ENCODE results near the gene GMEB1. TPM values are rescaled to one million over a fixed set of nuclear protein-coding genes. Genes with fewer than 3 reads are reported as not detected.

Gene GMEB1
- total and polyA plus RNA-seq, 10 of the 15 experiments (the other 5 are each of a cell fraction or from before 2014, with no cell fraction given) = 4.9 to 17.6 (median 9.4) TPM

- Histone ChIP-seq H3K27me3 (replicated peaks in 1 of 2; ENCODE audit: control insufficient read depth in 2 of 2, insufficient read depth in 2 of 2, low read length in 1 of 2) (no peaks in the 10 kb centered on the region), H3K27ac (ENCODE audit: control insufficient read depth, insufficient read depth) (peak within 1 kb of the TSS; percentile 90), H3K79me2 (ENCODE audit: control insufficient read depth, insufficient read depth, low read length) (peaks cover 30% of the 10 kb centered on the region), H2AFZ (ENCODE audit: control insufficient read depth, low read depth, low read length) (peak within 1 kb of the TSS; percentile 97), H3K9me3 (replicated peaks; ENCODE audit: control insufficient read depth, insufficient read depth, low read length) (no peaks in the 10 kb centered on the region), H3K36me3 (ENCODE audit: control insufficient read depth in 2 of 2, insufficient read depth in 2 of 2, low read length in 1 of 2) (no peaks in the 10 kb centered on the region), H3K4me3 (peak within 1 kb of the TSS; percentile 92), H4K20me1 (ENCODE audit: control insufficient read depth, insufficient read depth) (no peaks in the 10 kb centered on the region), H3K4me1 (ENCODE audit: control insufficient read depth, insufficient read depth, low read length) (peaks cover 13% of the 10 kb centered on the region), H3K4me2 (ENCODE audit: control insufficient read depth, insufficient read depth) (peak within 1 kb of the TSS; percentile 93), H3K9ac (ENCODE audit: control insufficient read depth, insufficient read depth, low read length) (peak within 1 kb of the TSS; percentile 95)
- peak; percentile 93 for DNase-seq (ENCODE audit: low read depth, low spot score)
- peak; percentile 18 for FAIRE-seq
- peak; percentile 90 for ATAC-seq
- POLR2A ChIA-PET = interaction anchor here (0.5 to 5.2 kb wide), 31 partner anchors 9 to 753 kb away, joined by 3 to 43 read pairs (median 6); partner anchors contain the start of genes GMEB1, SRSF4 and YTHDF2
- CTCF ChIA-PET = interaction anchor here (0.6 to 3.8 kb wide), 14 partner anchors 25 to 539 kb away, joined by 3 to 31 read pairs (median 4); partner anchors contain the start of gene YTHDF2
- SMC1A ChIA-PET (ENCODE audit: uncharacterized antibody, unreplicated experiment) = interaction anchor here (0.6 to 3.3 kb wide), 16 partner anchors 23 to 538 kb away, joined by 3 to 21 read pairs (median 3); partner anchors contain the start of genes GMEB1, TRNAU1AP and YTHDF2
- in situ Hi-C loops (cut with MboI) (loop anchor here (5.0 kb wide), 1 partner anchor 234 kb away; no protein-coding TSS in a partner anchor), intact Hi-C loops (cut with micrococcal nuclease; ENCODE audit: unreplicated experiment) (loop anchor here (5.0 kb wide), 1 partner anchor 126 kb away; no protein-coding TSS in a partner anchor)
- RAD21 ChIA-PET (ENCODE audit: unreplicated experiment) = interaction anchor here (0.5 to 3.1 kb wide), 22 partner anchors 12 to 560 kb away, joined by 3 to 26 read pairs (median 4); partner anchors contain the start of genes GMEB1 and YTHDF2
- BruUV-seq (replicated peaks) = TSS peak; percentile 99
- under 1% methylated on average over 49 of the region's 49 CpGs for WGBS (ENCODE audit: insufficient coverage, insufficient replicate concordance, low lambda C conversion rate, missing lambda C conversion rate)
- TF ChIP-seq POLR2AphosphoS5 (IDR thresholded peaks at IDR 0.05; ENCODE audit: low read length) = peak; percentile 98
- peak; percentile 99 for TF ChIP-seq POU2F2 (IDR thresholded peaks at IDR 0.05; ENCODE audit: borderline replicate concordance, low read depth, low read length)
- no peak for TF ChIP-seq SKIL (IDR thresholded peaks at IDR 0.05; ENCODE audit: low read depth, poor library complexity, severe bottlenecking)
- TF ChIP-seq ZNF622 (IDR thresholded peaks at IDR 0.05) = no peak
- TF ChIP-seq, protein P1, sequence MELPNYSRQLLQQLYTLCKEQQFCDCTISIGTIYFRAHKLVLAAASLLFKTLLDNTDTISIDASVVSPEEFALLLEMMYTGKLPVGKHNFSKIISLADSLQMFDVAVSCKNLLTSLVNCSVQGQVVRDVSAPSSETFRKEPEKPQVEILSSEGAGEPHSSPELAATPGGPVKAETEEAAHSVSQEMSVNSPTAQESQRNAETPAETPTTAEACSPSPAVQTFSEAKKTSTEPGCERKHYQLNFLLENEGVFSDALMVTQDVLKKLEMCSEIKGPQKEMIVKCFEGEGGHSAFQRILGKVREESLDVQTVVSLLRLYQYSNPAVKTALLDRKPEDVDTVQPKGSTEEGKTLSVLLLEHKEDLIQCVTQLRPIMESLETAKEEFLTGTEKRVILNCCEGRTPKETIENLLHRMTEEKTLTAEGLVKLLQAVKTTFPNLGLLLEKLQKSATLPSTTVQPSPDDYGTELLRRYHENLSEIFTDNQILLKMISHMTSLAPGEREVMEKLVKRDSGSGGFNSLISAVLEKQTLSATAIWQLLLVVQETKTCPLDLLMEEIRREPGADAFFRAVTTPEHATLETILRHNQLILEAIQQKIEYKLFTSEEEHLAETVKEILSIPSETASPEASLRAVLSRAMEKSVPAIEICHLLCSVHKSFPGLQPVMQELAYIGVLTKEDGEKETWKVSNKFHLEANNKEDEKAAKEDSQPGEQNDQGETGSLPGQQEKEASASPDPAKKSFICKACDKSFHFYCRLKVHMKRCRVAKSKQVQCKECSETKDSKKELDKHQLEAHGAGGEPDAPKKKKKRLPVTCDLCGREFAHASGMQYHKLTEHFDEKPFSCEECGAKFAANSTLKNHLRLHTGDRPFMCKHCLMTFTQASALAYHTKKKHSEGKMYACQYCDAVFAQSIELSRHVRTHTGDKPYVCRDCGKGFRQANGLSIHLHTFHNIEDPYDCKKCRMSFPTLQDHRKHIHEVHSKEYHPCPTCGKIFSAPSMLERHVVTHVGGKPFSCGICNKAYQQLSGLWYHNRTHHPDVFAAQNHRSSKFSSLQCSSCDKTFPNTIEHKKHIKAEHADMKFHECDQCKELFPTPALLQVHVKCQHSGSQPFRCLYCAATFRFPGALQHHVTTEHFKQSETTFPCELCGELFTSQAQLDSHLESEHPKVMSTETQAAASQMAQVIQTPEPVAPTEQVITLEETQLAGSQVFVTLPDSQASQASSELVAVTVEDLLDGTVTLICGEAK (IDR thresholded peaks at IDR 0.05; ENCODE audit: borderline replicate concordance) = peak; percentile 95
- peak; percentile 95 for TF ChIP-seq MYC (IDR thresholded peaks at IDR 0.05; ENCODE audit: insufficient read depth, insufficient read length, insufficient replicate concordance, low read length, severe bottlenecking)
- TF ChIP-seq, protein P2, sequence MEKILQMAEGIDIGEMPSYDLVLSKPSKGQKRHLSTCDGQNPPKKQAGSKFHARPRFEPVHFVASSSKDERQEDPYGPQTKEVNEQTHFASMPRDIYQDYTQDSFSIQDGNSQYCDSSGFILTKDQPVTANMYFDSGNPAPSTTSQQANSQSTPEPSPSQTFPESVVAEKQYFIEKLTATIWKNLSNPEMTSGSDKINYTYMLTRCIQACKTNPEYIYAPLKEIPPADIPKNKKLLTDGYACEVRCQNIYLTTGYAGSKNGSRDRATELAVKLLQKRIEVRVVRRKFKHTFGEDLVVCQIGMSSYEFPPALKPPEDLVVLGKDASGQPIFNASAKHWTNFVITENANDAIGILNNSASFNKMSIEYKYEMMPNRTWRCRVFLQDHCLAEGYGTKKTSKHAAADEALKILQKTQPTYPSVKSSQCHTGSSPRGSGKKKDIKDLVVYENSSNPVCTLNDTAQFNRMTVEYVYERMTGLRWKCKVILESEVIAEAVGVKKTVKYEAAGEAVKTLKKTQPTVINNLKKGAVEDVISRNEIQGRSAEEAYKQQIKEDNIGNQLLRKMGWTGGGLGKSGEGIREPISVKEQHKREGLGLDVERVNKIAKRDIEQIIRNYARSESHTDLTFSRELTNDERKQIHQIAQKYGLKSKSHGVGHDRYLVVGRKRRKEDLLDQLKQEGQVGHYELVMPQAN (conservative IDR thresholded peaks at IDR 0.05) = peak; percentile 69
- no peak for TF ChIP-seq HDAC2 (IDR thresholded peaks at IDR 0.05)
- TF ChIP-seq SUPT20H (IDR thresholded peaks at IDR 0.05; ENCODE audit: borderline replicate concordance, control insufficient read depth, low read depth, low read length) = no peak
- TF ChIP-seq LARP7 (IDR thresholded peaks at IDR 0.05) = peak; percentile 43
- 0 out of 2 replicates have a peak, but pooled peaks have one; percentile 11 for TF ChIP-seq BMI1 (IDR thresholded peaks at IDR 0.05; ENCODE audit: borderline replicate concordance)
- TF ChIP-seq NR2C2 (IDR thresholded peaks at IDR 0.05; ENCODE audit: borderline replicate concordance, control insufficient read depth, insufficient read length, low read depth) = no peak
- no peak for TF ChIP-seq SRF (IDR thresholded peaks at IDR 0.05; ENCODE audit: low read depth in 2 of 2, low read length in 2 of 2)
These were observed 25.5 kb upstream of the GMEB1 start, which contains the start of gene TAF12 for GRCh38 chr1:28642847-28643635. Gene TAF12, minus strand, starts transcription at chr1:28643067. Its CDS starts 20,986 bp downstream, at chr1:28622081.

Measured in GM12878 (cell line).